ENCODE data around the gene PHYHD1. TPM values are rescaled to one million over a fixed set of nuclear protein-coding genes. Genes with fewer than 3 reads are reported as not detected.

Gene PHYHD1
- total and polyA plus RNA-seq, 2 donors (not counting 3 experiments of a cell fraction or from before 2014, with no cell fraction given), result 1.1 to 1.8 TPM

- no peaks in the 10 kb centered on the region for H3K9me1 ChIP-seq (replicated peaks; ENCODE audit: control insufficient read depth, extremely low read depth, insufficient read depth, low read length)
- peaks cover 22% of the 10 kb centered on the region for H3K4me1 ChIP-seq (ENCODE audit: control insufficient read depth, extremely low read depth, insufficient read depth, low read length)
- intact Hi-C loops (cut with micrococcal nuclease) (no loop called here), dilution Hi-C loops (cut with MboI; ENCODE audit: extremely low pct_ligation_motif_present, low sequenced_read_pairs) (no loop called here)
- no peak overlapping the region for H3K27ac ChIP-seq (ENCODE audit: insufficient read depth, low read depth, low read length)
- no peaks in the 10 kb centered on the region for H3K27me3 ChIP-seq (ENCODE audit: control insufficient read depth in 2 of 2, insufficient read depth in 2 of 2, low read length in 2 of 2)
- H3K4me2 ChIP-seq (ENCODE audit: insufficient read depth, low read length), result no peak overlapping the region
- no peak overlapping the region for H3K9ac ChIP-seq (replicated peaks; ENCODE audit: extremely low read depth, insufficient read depth, low read length)
- DNase-seq (ENCODE audit: low read depth, low spot score) (peak; percentile 37), FAIRE-seq (no peak)
- ChIA-PET CTCF (interaction anchor here (1.0 to 2.4 kb wide), 5 partner anchors 16 to 59 kb away, joined by 3 to 8 read pairs (median 5); no protein-coding TSS in a partner anchor), POLR2A (no interaction called here)
- peaks cover 10 to 12% of the 10 kb centered on the region in 2 experiments for H3K36me3 ChIP-seq (ENCODE audit: control insufficient read depth in 2 of 2, extremely low read depth in 1 of 2, insufficient read depth in 2 of 2, low read length in 2 of 2)
- no peak overlapping the region for H2AFZ ChIP-seq (ENCODE audit: low read depth, low read length)
- H3K4me3 ChIP-seq (replicated peaks in 1 of 3; ENCODE audit: insufficient read depth in 1 of 3, low read depth in 1 of 3, low read length in 3 of 3), result no peak overlapping the region
- H3K79me2 ChIP-seq (ENCODE audit: control insufficient read depth, insufficient read depth, low read length), result no peaks in the 10 kb centered on the region
- no TSS peak for BruUV-seq (replicated peaks)
- TF ChIP-seq MYC (IDR thresholded peaks at IDR 0.05; ENCODE audit: low read depth, low read length) (no peak), JUN (IDR thresholded peaks at IDR 0.05; ENCODE audit: borderline replicate concordance, insufficient read depth, insufficient read length, low read depth) (no peak), CTCF (IDR thresholded peaks at IDR 0.05; ENCODE audit: extremely low read depth in 1 of 2, insufficient read depth in 1 of 2, low read depth in 1 of 2, low read length in 2 of 2) (no peak), POLR2A (IDR thresholded peaks at IDR 0.05; ENCODE audit: low read depth, low read length) (no peak), POLR2AphosphoS5 (IDR thresholded peaks at IDR 0.05; ENCODE audit: insufficient read depth, low read depth, low read length) (no peak), FOS (IDR thresholded peaks at IDR 0.05; ENCODE audit: borderline replicate concordance, insufficient read depth, low read length) (no peak), EZH2 (IDR thresholded peaks at IDR 0.05; ENCODE audit: borderline replicate concordance, low read depth, low read length, severe bottlenecking) (no peak), GATA2 (IDR thresholded peaks at IDR 0.05; ENCODE audit: insufficient read depth, insufficient read length, low read depth, low read length) (no peak), MAX (IDR thresholded peaks at IDR 0.05; ENCODE audit: insufficient read depth, insufficient read length) (no peak)
- H3K9me3 ChIP-seq (replicated peaks; ENCODE audit: control insufficient read depth, insufficient read depth, low read length), result no peaks in the 10 kb centered on the region
- no peaks in the 10 kb centered on the region for H4K20me1 ChIP-seq (replicated peaks; ENCODE audit: control insufficient read depth, extremely low read depth, insufficient read depth, low read length)
Measured at GRCh38 chr9:128921881-128922763, 1.3 kb downstream of the PHYHD1 start.
